K562 (cell line): ENCODE results near the gene MIEF1. TPM values are rescaled to one million over a fixed set of nuclear protein-coding genes. Genes with fewer than 3 reads are reported as not detected.

Source experiments
- CREM ChIP-seq: IDR thresholded peaks from 2 replicates; pipeline ENCODE4 v1.6.1; 2014; ENCODE audit warnings: antibody characterized with exemption, low read depth
- FOXA3 ChIP-seq, 2 experiments: fragments of 450-650 bp in 1 of 2; sonication (generic) in 1 of 2; formaldehyde crosslinking; IDR thresholded peaks in 1 of 2; conservative IDR thresholded peaks in 1 of 2; 2 replicates each; pipeline versions ENCODE4 v1.4.0 to v1.8.0; 2020 to 2022; ENCODE audit warnings: mild to moderate bottlenecking in 2 of 2, missing genetic modification reagents in 1 of 2
- FOXK2 ChIP-seq, 2 experiments: fragments of 450-650 bp; IDR thresholded peaks in 1 of 2; conservative IDR thresholded peaks in 1 of 2; 2 replicates each; pipeline ENCODE4 v1.6.1; 2016; ENCODE audit warnings: low read depth in 2 of 2, mild to moderate bottlenecking in 1 of 2
- HIVEP1 ChIP-seq: fragments of 250-450 bp; sonication (Bioruptor Pico); IDR thresholded peaks from 2 replicates; pipeline ENCODE4 v1.4.0; 2020; ENCODE audit warnings: mild to moderate bottlenecking
- MLX ChIP-seq, 2 experiments: fragments of 450-650 bp in 1 of 2; sonication (generic) in 1 of 2; formaldehyde crosslinking; conservative IDR thresholded peaks; 2 replicates each; pipeline versions ENCODE4 v1.4.0 to v1.8.1; 2020 to 2022; ENCODE audit warnings: mild to moderate bottlenecking in 1 of 2, missing genetic modification reagents in 1 of 2
- MYC ChIP-seq, 2 experiments: fragments of 250-450 bp in 1 of 2; sonication (Bioruptor Pico) in 1 of 2; IDR thresholded peaks; 2 replicates each; pipeline versions ENCODE4 v1.5.1 to v1.6.1; 2012 to 2021; ENCODE audit warnings: low read depth in 2 of 2, borderline replicate concordance in 1 of 2, improper control_type of control experiment in 1 of 2, low read length in 1 of 2, mild to moderate bottlenecking in 1 of 2, moderate library complexity in 1 of 2
- PKNOX1 ChIP-seq: fragments of 450-650 bp; IDR thresholded peaks from 2 replicates; pipeline ENCODE4 v1.6.1; 2016
- PYGO2 ChIP-seq: fragments of 450-650 bp; IDR thresholded peaks from 2 replicates; pipeline ENCODE4 v1.6.1; 2016; ENCODE audit warnings: mild to moderate bottlenecking, missing genetic modification characterization, moderate library complexity, missing compliant biosample characterization
- SMC3 ChIP-seq: conservative IDR thresholded peaks from 2 replicates; pipeline ENCODE4 v1.6.1; 2011; ENCODE audit warnings: low read depth, low read length, improper control_type of control experiment; ENCODE audit not compliant: insufficient read depth
- SNIP1 ChIP-seq: fragments of 450-650 bp; IDR thresholded peaks from 2 replicates; pipeline ENCODE4 v1.7.1; 2017; ENCODE audit warnings: low read depth, mild to moderate bottlenecking
- SRSF9 ChIP-seq: fragments of 200-400 bp; formaldehyde crosslinking; IDR thresholded peaks from 2 replicates; pipeline ENCODE4 v1.6.1; 2017; ENCODE audit warnings: low read depth, low read length, borderline replicate concordance
- ZBTB40 ChIP-seq, 2 experiments: fragments of 450-650 bp in 1 of 2; sonication (generic) in 1 of 2; formaldehyde crosslinking in 1 of 2; IDR thresholded peaks; 2 replicates each; pipeline versions ENCODE4 v1.7.1 to v1.9.0; 2016 to 2022; ENCODE audit warnings: inconsistent platforms in 1 of 2, mild to moderate bottlenecking in 1 of 2, missing genetic modification reagents in 1 of 2
- ZBTB8A ChIP-seq: fragments of 450-650 bp; IDR thresholded peaks from 2 replicates; pipeline ENCODE4 v1.6.1; 2018; ENCODE audit warnings: mild to moderate bottlenecking, moderate library complexity; ENCODE audit not compliant: partially characterized antibody
- ZC3H4 ChIP-seq: sonication (generic); formaldehyde crosslinking; IDR thresholded peaks from 2 replicates; pipeline ENCODE4 v1.9.0; 2021; ENCODE audit warnings: missing genetic modification reagents, borderline replicate concordance
- polyA plus RNA-seq, 8 experiments: library from polyadenylated mRNA; depleted of rRNA in 4 of 8; stranded (reverse) in 5 of 8; unstranded in 3 of 8; fragments of >200 nt; fragmentation: Nextera tagmentation in 2 of 8; fragmentation: Illumina TruSeq in 1 of 8; extraction: Ambion mirVana in 2 of 8; extraction: Trizol in 1 of 8; gene quantifications; 2 replicates each; pipeline versions ENCODE4 v1.2.1 to v1.2.3, GENCODE V29; 2011 to 2014; ENCODE audit warnings: inconsistent platforms in 1 of 8, missing spikeins in 1 of 8
- total RNA-seq, 7 experiments: library from RNA; depleted of rRNA in 6 of 7; stranded (reverse); fragments of >200 nt in 6 of 7; fragmentation: Illumina TruSeq in 2 of 7; extraction: Trizol in 2 of 7; gene quantifications; 2 replicates each; pipeline versions ENCODE4 v1.2.1 to v1.2.3, GENCODE V29; 2011 to 2021; ENCODE audit warnings: low replicate concordance in 1 of 7
- TF ChIP-seq, protein P1 (sequence below): fragments of 250-450 bp; sonication (Bioruptor Pico); IDR thresholded peaks from 2 replicates; pipeline ENCODE4 v1.6.1; 2021; ENCODE audit warnings: mild to moderate bottlenecking

Gene MIEF1
- total and polyA plus RNA-seq, 9 of the 15 experiments (the other 6 are each of a cell fraction or from before 2014, with no cell fraction given), result 10.9 to 51.8 (median 25.5) TPM

DNA sequence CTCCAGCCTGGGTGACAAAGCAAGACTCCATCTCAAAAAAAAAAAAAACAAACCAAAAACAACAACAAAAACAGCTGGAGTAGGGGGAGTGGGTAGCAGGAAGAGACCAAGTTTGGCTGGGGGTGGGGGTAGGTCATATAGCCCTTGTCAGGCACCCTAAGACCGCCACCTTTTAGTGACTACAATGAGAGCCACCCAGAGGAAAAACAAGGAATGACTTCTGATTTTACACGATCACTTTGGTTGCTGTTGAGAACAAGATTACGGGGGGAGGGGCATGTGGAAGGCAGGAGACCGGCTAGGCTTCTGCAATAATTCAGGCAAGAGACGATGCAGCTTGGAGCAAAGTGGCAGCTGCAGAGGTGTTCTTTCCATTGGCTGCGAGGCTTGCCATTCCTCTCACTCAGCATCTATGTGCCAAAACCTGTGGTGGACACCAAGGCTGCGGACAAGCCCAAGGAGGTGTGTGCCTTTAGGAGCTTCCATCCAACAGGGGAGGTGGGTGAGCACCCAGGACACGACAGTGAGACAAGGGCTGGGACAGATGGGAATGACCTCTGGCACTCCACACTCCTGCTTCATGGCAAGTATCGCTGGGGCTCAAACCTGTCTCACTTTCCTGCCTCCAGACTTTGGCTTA, 28.7 kb downstream of the MIEF1 start (continued):
- TF ChIP-seq ZBTB40 (IDR thresholded peaks at IDR 0.05), result no peak
- TF ChIP-seq ZBTB40 (CRISPR knock-in tag; IDR thresholded peaks at IDR 0.05), result no peak
- no peak for TF ChIP-seq MLX (CRISPR knock-in tag; conservative IDR thresholded peaks at IDR 0.05)
- TF ChIP-seq SNIP1, result no peak
- peak; percentile 23; the same call in 1 of the 2 replicates for TF ChIP-seq CREM
- TF ChIP-seq, protein P1, sequence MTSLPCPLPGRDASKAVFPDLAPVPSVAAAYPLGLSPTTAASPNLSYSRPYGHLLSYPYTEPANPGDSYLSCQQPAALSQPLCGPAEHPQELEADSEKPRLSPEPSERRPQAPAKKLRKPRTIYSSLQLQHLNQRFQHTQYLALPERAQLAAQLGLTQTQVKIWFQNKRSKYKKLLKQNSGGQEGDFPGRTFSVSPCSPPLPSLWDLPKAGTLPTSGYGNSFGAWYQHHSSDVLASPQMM, result no peak
- TF ChIP-seq FOXK2 (conservative IDR thresholded peaks at IDR 0.05 in 1 of 2, IDR thresholded peaks at IDR 0.05 in 1 of 2; ENCODE audit: low read depth in 2 of 2), result peak in 1 of 2 experiments; percentile 69; a peak in 1 of 4 replicates
- TF ChIP-seq MYC (IDR thresholded peaks at IDR 0.05; ENCODE audit: low read depth, low read length), result no peak
- TF ChIP-seq MYC (CRISPR knock-in tag; IDR thresholded peaks at IDR 0.05; ENCODE audit: borderline replicate concordance, low read depth), result no peak
- TF ChIP-seq PYGO2 (tag), result no peak
- no peak for TF ChIP-seq FOXA3 (CRISPR knock-in tag; conservative IDR thresholded peaks at IDR 0.05 in 1 of 2, IDR thresholded peaks at IDR 0.05 in 1 of 2)
- no peak for TF ChIP-seq ZBTB8A
- TF ChIP-seq PKNOX1, result 0 out of 2 replicates have a peak, but pooled peaks have one; percentile 9
- TF ChIP-seq HIVEP1 (CRISPR knock-in tag), result no peak
- peak; percentile 15; the same call in 1 of the 2 replicates for TF ChIP-seq SMC3
- TF ChIP-seq ZC3H4 (CRISPR knock-in tag), result no peak
- TF ChIP-seq SRSF9, result no peak
